ENCODE measurements around the gene ARL6. TPM values are rescaled to one million over a fixed set of nuclear protein-coding genes. Genes with fewer than 3 reads are reported as not detected.

ARL6 gene
- total and polyA plus RNA-seq, 7 donors, result 1.1 to 6.2 (median 1.8) TPM

GRCh38 chr3:97793420-97794019 lies 29.0 kb downstream of the ARL6 start:
- ATAC-seq, result peak in 3 of 4 donors; percentile 49 to 76 (median 60)
- no peak overlapping the region for H3K27ac ChIP-seq
- peak; percentile 89 for TF ChIP-seq CTCF (IDR thresholded peaks at IDR 0.05)

DNA sequence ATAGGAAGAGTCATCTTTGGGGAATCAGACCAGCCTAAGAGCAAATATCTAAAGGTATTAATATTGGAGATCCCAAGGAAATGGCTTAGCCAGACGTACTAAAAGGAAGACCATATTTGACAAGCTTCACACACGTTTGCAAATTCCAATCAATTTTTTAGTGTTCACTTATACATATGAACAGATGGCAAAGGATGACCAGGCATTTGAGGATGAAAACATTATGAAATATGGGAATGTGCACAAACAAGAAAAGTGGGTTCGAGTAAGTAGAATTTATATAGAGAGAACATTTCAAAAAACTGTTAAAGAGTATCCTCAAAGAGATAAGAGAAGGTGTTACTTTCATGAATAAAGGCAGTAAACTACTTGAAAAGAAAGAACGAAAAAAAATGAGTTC lies 31.4 kb downstream of the ARL6 start:
- H3K9me3 ChIP-seq, result no peaks in the 10 kb centered on the region
- peaks cover 0 to 2% of the 10 kb centered on the region in 2 donors for H3K36me3 ChIP-seq (ENCODE audit: insufficient read depth in 1 of 2, low read depth in 1 of 2)
- H3K27ac ChIP-seq, result no peak overlapping the region
- intact Hi-C loops (cut with DNase I), result loop anchor here in 1 of 2 donors (10.0 kb wide), 1 partner anchor 139 kb away; no protein-coding TSS in a partner anchor
- no peak for ATAC-seq
- 89 to 95% (median 92%) methylated on average over 4 of the region's 4 CpGs for WGBS, 3 donors
- TF ChIP-seq CTCF (IDR thresholded peaks at IDR 0.05), result no peak
- no peaks in the 10 kb centered on the region for H3K27me3 ChIP-seq (ENCODE audit: insufficient read depth in 3 of 3, low read length in 2 of 3)
- H3K4me1 ChIP-seq, result no peaks in the 10 kb centered on the region
- H3K4me3 ChIP-seq, result no peak overlapping the region
- DNase-seq, result no peak

More at GRCh38 chr3:97793420-97794019, 29.0 kb downstream of the ARL6 start:
- Histone ChIP-seq H3K27me3 (ENCODE audit: insufficient read depth in 3 of 3, low read length in 2 of 3) (no peaks in the 10 kb centered on the region), H3K36me3 (ENCODE audit: insufficient read depth in 1 of 2, low read depth in 1 of 2) (peaks cover 0 to 2% of the 10 kb centered on the region in 2 donors), H3K4me3 (no peak overlapping the region), H3K9me3 (no peaks in the 10 kb centered on the region), H3K4me1 (no peaks in the 10 kb centered on the region)
- DNase-seq, result no peak
- intact Hi-C loops (cut with DNase I), result loop anchor here in 1 of 2 donors (1.0 to 10.0 kb wide), 2 partner anchors 141 to 230 kb away; no protein-coding TSS in a partner anchor

DNA sequence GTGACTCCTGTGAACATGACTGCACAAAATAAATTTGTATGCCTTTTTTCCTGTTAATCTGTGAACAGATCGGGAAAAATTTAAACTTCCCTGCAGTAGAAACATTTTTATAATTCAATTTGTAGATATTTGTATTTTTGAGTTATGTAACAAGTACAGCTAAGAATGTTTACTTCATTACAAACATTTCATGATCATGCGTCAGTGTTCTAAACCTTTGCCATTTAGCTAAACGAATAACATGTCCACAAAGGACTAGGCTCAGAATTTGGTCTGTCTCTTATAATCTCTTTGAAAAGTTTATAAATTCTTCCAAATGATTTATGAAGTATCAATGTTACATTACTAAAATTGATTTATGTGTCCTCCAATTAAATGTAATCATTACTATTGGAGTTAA lies 39.9 kb downstream of the ARL6 start:
- Histone ChIP-seq H3K27ac (no peak overlapping the region), H3K4me1 (no peaks in the 10 kb centered on the region), H3K9me3 (no peaks in the 10 kb centered on the region), H3K4me3 (no peak overlapping the region), H3K27me3 (ENCODE audit: insufficient read depth in 3 of 3, low read length in 2 of 3) (no peaks in the 10 kb centered on the region), H3K36me3 (ENCODE audit: insufficient read depth in 1 of 2, low read depth in 1 of 2) (peaks cover 0 to 6% of the 10 kb centered on the region in 2 donors)
- ATAC-seq (no peak), DNase-seq (no peak)
- TF ChIP-seq CTCF (IDR thresholded peaks at IDR 0.05), result no peak
- whole genome bisulfite sequencing, 3 donors, result 91 to 94% (median 91%) methylated on average over 3 of the region's 3 CpGs
- intact Hi-C loops (cut with DNase I), result no loop called here

DNA sequence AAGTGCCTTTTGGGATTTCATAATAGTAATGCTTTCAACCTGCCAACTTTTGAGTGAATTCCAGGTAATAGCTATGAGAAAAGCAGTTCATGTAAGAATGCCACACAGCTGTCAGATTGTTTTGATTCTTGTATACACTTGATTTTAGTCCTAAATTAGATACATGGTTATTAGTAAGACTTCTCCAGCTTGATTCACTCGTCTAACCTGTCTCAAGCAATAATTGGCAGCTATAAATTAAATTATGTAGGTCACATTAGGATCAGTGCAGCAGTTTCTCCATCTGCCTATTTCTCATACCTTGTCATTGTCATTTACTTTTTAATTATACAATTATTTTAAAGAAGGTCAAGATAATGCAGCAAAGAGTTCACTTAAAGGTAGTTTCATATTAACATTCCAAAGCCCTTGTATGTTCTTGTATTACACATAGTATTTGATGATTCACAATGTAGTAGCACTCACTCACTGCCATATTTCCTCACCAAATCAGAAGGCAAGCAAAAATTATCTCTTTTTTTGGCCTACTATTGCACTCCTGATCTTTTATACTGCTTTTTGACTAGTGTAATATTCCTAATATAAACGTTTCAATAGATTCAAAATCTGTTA lies 46.3 kb downstream of the ARL6 start:
- TF ChIP-seq CTCF (IDR thresholded peaks at IDR 0.05), result no peak
- DNase-seq (no peak), ATAC-seq (no peak)
- intact Hi-C loops (cut with DNase I), result no loop called here
- Histone ChIP-seq H3K9me3 (no peaks in the 10 kb centered on the region), H3K27ac (no peak overlapping the region), H3K4me3 (no peak overlapping the region), H3K27me3 (ENCODE audit: insufficient read depth in 3 of 3, low read length in 2 of 3) (no peaks in the 10 kb centered on the region), H3K4me1 (no peaks in the 10 kb centered on the region), H3K36me3 (ENCODE audit: insufficient read depth in 1 of 2, low read depth in 1 of 2) (no peaks in the 10 kb centered on the region)
- 48 to 68% (median 55%) methylated on average over 2 of the region's 2 CpGs for WGBS, 3 donors

All from psoas muscle (tissue), 8 donors.